AG09309 (cell line): Measurements from ENCODE around the gene EPS15.
A peak's percentile ranks its signal among the peaks of the same experiment; 100 is the strongest.
"Not testable (repeated sequence)": the region's sequence is repeated elsewhere in the genome, so short reads cannot be mapped to it uniquely, and the experiment has no call there.

Experiments
- DNase-seq: peaks from one replicate; pipeline ENCODE4 v3.0.0-alpha.2; 2010; ENCODE audit warnings: low read depth
- H3K4me3 ChIP-seq: 2 replicates; pipeline ENCODE4 v1.5.1; 2011; ENCODE audit warnings: mild to moderate bottlenecking, low read depth, low read length, moderate library complexity; ENCODE audit not compliant: control insufficient read depth
- CTCF ChIP-seq: IDR thresholded peaks from 2 replicates; pipeline ENCODE4 v1.5.1; 2011; ENCODE audit warnings: mild to moderate bottlenecking, low read depth, low read length, inconsistent platforms; ENCODE audit not compliant: insufficient read depth, control insufficient read depth; ENCODE audit errors: missing control alignments

The EPS15 gene

DNA sequence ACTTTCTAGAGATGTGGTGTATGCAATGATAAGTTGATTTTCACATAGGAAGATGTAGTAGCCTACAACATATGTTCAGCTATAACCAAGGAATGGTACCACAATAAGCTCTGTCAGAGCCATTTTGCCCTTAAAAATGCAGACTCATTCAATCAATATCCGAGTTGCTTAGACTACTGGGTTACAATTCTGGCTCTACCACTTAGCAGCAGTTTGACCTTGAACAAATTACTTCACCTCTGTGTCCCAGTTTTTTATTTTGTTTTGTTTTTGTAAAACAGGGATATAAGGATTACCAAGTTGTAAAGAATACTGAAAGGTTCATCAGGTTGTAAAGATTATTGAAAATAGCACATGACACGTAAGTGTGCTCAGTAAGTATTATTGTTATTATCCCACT is 9.3 kb downstream of the EPS15 start:
- H3K4me3 ChIP-seq = no peak overlapping the region

GRCh38 chr1:51506537-51506936 is 12.5 kb downstream of the EPS15 start:
- DNase-seq = peak; percentile 74
- no peak overlapping the region for H3K4me3 ChIP-seq
- TF ChIP-seq CTCF = no peak

More for the DNA sequence above, 9.3 kb downstream of the EPS15 start:
- TF ChIP-seq CTCF = no peak
- DNase-seq = no peak

DNA sequence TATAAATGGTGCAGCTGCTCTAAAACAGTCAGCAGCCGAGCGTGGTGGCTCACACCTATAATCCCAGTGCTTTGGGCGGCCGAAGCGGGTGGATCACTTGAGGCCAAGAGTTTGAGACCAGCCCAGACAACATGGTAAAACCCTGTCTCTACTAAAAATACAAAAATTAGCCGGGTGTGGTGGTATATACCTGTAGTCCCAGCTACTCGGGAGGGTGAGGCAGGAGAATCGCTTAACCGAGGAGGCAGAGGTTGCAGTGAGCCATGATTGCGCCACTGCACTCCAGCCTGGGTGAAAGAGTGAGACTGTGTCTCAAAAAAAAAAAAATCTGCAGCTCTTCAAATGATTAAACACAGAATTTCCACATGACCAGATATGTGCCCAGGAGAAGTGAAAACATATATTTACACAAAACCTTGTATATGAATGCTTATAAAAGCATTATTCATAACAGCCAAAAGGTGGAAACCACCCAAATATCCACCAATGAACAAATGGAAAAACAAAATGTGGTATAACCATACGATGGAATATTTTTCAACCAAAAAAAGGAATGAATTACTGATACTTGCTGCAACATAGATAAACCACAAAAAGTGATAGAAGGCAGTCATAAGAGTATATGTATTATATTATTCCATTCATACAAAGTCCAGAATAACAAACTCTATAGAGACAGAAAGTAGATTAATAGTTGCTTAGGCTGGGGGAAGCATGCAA is 14.1 kb downstream of the EPS15 start:
- no peak for TF ChIP-seq CTCF
- no peak overlapping the region for H3K4me3 ChIP-seq
- DNase-seq = no peak

- DNase-seq, H3K4me3 ChIP-seq: not testable (repeated sequence)
Measured at GRCh38 chr1:51501218-51501630, 17.8 kb downstream of the EPS15 start.

DNA sequence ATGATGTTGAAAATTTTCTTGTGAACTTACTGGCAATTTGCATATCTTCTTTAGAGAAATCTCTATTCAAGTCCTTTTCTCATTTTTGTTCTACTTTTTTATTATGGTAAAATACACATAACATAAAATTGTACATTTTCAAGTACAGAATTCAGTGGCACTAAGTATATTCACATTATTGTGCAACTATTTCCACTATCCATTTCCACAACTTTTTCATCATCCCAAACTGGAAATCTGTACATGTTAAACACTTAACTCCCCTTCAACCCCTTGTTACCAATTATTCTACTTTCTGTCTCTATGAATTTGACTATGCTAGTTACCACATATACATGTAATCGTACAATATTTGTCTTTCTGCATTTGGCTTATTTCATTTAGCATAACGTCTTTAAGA is 19.4 kb downstream of the EPS15 start:
- no peak for TF ChIP-seq CTCF
- no peak overlapping the region for H3K4me3 ChIP-seq
- DNase-seq = no peak

- no peak overlapping the region for H3K4me3 ChIP-seq
- DNase-seq = no peak
- no peak for TF ChIP-seq CTCF
Measured at GRCh38 chr1:51498924-51499323, 20.1 kb downstream of the EPS15 start.

DNA sequence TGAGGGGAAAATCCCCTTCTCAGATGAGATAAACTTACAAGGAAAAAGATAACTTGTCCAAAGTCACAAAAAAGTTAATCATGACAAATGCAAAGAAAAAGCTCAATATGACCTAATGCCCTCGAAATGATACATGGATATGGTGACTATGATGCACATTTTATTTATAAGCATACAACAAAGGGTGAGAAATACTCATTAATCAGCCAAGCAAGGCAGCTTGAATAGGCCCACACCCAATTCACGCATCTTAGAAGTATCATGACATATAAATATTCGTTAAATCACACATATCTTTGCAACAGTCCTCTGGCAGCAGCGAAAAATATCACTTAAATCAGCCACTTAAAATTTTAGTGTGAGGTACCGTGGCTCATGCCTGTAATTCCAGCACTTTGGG is 21.7 kb downstream of the EPS15 start:
- TF ChIP-seq CTCF = no peak
- no peak overlapping the region for H3K4me3 ChIP-seq
- no peak for DNase-seq
